ENCODE results near the gene ANKRD9. TPM values are rescaled to one million over a fixed set of nuclear protein-coding genes. Genes with fewer than 3 reads are reported as not detected.

The ANKRD9 gene
- total and polyA plus RNA-seq, 2 of the 13 experiments (the other 11 are each of a cell fraction or from before 2014, with no cell fraction given): 10.0 to 15.0 TPM

GRCh38 chr14:102516531-102517391 is 7.2 kb upstream of the ANKRD9 start (continued):
- TF ChIP-seq USF2 (IDR thresholded peaks at IDR 0.05; ENCODE audit: low read depth, low read length) (no peak), USF2 (CRISPR knock-in tag; IDR thresholded peaks at IDR 0.05; ENCODE audit: borderline replicate concordance) (no peak), ZNF75D (CRISPR knock-in tag; IDR thresholded peaks at IDR 0.05; ENCODE audit: borderline replicate concordance) (no peak), RERE (CRISPR knock-in tag; IDR thresholded peaks at IDR 0.05; ENCODE audit: low read depth) (0 out of 2 replicates have a peak, but pooled peaks have one; percentile 16), GATAD1 (CRISPR knock-in tag; IDR thresholded peaks at IDR 0.05) (0 out of 2 replicates have a peak, but pooled peaks have one; percentile 30), ZNF224 (CRISPR knock-in tag; IDR thresholded peaks at IDR 0.05) (no peak), ARID4A (CRISPR knock-in tag; IDR thresholded peaks at IDR 0.05; ENCODE audit: borderline replicate concordance) (peak; percentile 81), BCLAF1 (IDR thresholded peaks at IDR 0.05) (no peak), HNRNPL (IDR thresholded peaks at IDR 0.05; ENCODE audit: low read depth, low read length) (peak; percentile 85), ZBTB42 (CRISPR knock-in tag; IDR thresholded peaks at IDR 0.05) (no peak), KLF16 (CRISPR knock-in tag; IDR thresholded peaks at IDR 0.05) (0 out of 4 replicates have a peak, but pooled peaks of 1 of the 2 experiments have one; percentile 46), CBX2 (IDR thresholded peaks at IDR 0.05; ENCODE audit: low read depth, low read length) (no peak), CBX2 (CRISPR knock-in tag; IDR thresholded peaks at IDR 0.05; ENCODE audit: low read depth) (no peak)
